GM23248 (cell line): ENCODE measurements around the gene MYOM1. TPM values are rescaled to one million over a fixed set of nuclear protein-coding genes. Genes with fewer than 3 reads are reported as not detected.

Source experiments
- DNase-seq: peaks from one replicate; pipeline ENCODE4 v3.0.0-alpha.2; 2015
- H2AFZ ChIP-seq: fragments of 200-600 bp; sonication (generic); 2 replicates; pipeline ENCODE4 v1.6.1; 2016; ENCODE audit warnings: antibody characterized with exemption
- H3F3A ChIP-seq: fragments of 200-600 bp; sonication (generic); 2 replicates; pipeline ENCODE4 v1.6.1; 2016; ENCODE audit warnings: mild to moderate bottlenecking, antibody characterized with exemption, mixed run types; ENCODE audit not compliant: insufficient read depth
- H3K27ac ChIP-seq: fragments of 200-600 bp; sonication (generic); 2 replicates; pipeline ENCODE4 v1.5.1; 2016; ENCODE audit warnings: mild to moderate bottlenecking
- H3K27me3 ChIP-seq: fragments of 200-600 bp; sonication (generic); replicated peaks from 2 replicates; pipeline ENCODE4 v1.6.1; 2016; ENCODE audit warnings: mild to moderate bottlenecking; ENCODE audit not compliant: insufficient read depth
- H3K36me3 ChIP-seq: fragments of 200-600 bp; sonication (generic); 2 replicates; pipeline ENCODE4 v1.6.1; 2016; ENCODE audit warnings: low read depth, mild to moderate bottlenecking
- H3K4me1 ChIP-seq: fragments of 200-600 bp; sonication (generic); 2 replicates; pipeline ENCODE4 v1.6.1; 2016; ENCODE audit warnings: mild to moderate bottlenecking; ENCODE audit not compliant: insufficient read depth
- H3K4me2 ChIP-seq: fragments of 200-600 bp; sonication (generic); one replicate; pipeline ENCODE4 v1.6.1; 2016; ENCODE audit warnings: mild to moderate bottlenecking; ENCODE audit not compliant: unreplicated experiment
- H3K4me3 ChIP-seq: fragments of 200-600 bp; sonication (generic); 2 replicates; pipeline ENCODE4 v1.5.1; 2016; ENCODE audit warnings: mild to moderate bottlenecking
- H3K79me2 ChIP-seq: fragments of 200-600 bp; sonication (generic); 2 replicates; pipeline ENCODE4 v1.6.1; 2016; ENCODE audit warnings: mild to moderate bottlenecking; ENCODE audit not compliant: insufficient read depth
- H3K9ac ChIP-seq: fragments of 200-600 bp; sonication (generic); 2 replicates; pipeline ENCODE4 v1.6.1; 2016; ENCODE audit warnings: mild to moderate bottlenecking
- H3K9me2 ChIP-seq: fragments of 200-600 bp; sonication (generic); 2 replicates; pipeline ENCODE4 v1.6.1; 2016; ENCODE audit warnings: mixed run types, mild to moderate bottlenecking, moderate library complexity; ENCODE audit not compliant: insufficient read depth
- H3K9me3 ChIP-seq: fragments of 200-600 bp; sonication (generic); one replicate; pipeline ENCODE4 v1.6.1; 2017; ENCODE audit warnings: low read depth
- H4K20me1 ChIP-seq: fragments of 200-600 bp; sonication (generic); 2 replicates; pipeline ENCODE4 v1.6.0; 2016; ENCODE audit not compliant: insufficient read depth
- EZH2 ChIP-seq: fragments of 200-600 bp; sonication (generic); IDR thresholded peaks from 2 replicates; pipeline ENCODE4 v1.6.1; 2018; ENCODE audit warnings: antibody characterized with exemption, mild to moderate bottlenecking; ENCODE audit not compliant: insufficient read depth, poor library complexity, severe bottlenecking
- EZH2phosphoT487 ChIP-seq: fragments of 200-600 bp; sonication (generic); IDR thresholded peaks from 2 replicates; pipeline ENCODE4 v1.6.1; 2018; ENCODE audit warnings: antibody characterized with exemption, moderate library complexity, mild to moderate bottlenecking, low read depth; ENCODE audit not compliant: insufficient read depth
- WGBS, 2 experiments: methylation state at CpG; one replicate each; pipeline ENCODE4 v1.1.6; 2015 to 2017; ENCODE audit warnings: low lambda C conversion rate in 2 of 2, low coverage in 1 of 2; ENCODE audit errors: missing lambda C conversion rate in 2 of 2; 5-methylcytosine and 5-hydroxymethylcytosine counted together
- in situ Hi-C: fragments of 300-500 bp; cut with MboI; formaldehyde crosslinking; loops from 2 replicates; pipeline ENCODE4 v1.15.0; 2020
- polyA plus RNA-seq: library from polyadenylated mRNA; unstranded; fragments of >200 nt; fragmentation: Nextera tagmentation; extraction: Ambion mirVana; gene quantifications from 2 replicates; pipeline ENCODE4 v1.2.1, GENCODE V29; 2016
- total RNA-seq: library from RNA; depleted of rRNA; stranded (reverse); fragments of >200 nt; shearing (Covaris generic); gene quantifications from 2 replicates; pipeline ENCODE4 v1.2.3, GENCODE V29; 2014

MYOM1 gene
- total and polyA plus RNA-seq, 2 experiments from 2014 or later = 0.64 to 0.65 TPM

DNA sequence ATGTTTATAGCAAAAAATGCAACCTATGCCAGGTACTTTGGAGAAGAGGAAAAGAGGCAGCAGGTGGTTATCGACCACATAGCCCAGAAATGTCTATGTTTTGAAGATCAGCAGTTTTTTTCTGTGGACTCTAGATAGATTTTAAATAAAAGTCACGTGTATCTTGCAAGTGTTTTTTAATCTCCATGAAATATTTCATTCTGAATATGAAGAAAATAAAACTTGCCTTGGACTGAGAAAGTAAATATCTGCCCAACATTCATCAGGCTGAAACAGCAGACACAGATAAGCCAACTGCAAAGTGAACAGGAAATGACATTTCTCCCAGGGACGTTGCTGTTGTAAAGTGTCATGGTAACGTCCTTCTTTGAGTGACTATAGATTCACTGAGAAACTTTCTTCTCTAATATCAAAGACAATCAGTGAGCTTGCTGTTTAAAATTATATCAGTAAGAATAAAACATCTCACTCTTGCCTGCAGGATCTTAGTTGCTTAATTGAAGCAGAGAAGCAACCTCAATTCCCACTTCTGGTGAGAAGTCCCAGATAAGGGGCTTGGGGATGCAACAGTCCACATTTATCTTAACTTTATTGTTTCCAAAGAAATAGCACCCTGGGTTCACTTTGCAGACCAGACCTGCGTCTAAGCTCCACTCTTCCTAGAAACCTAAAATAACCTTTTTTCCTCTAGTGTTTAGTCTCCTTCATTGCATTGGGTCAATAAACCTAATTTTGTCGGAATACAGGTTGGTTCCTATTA, 6.3 kb downstream of the MYOM1 start:
- Histone ChIP-seq H3K4me1 (no peaks in the 10 kb centered on the region), H3K9me2 (no peaks in the 10 kb centered on the region), H2AFZ (no peak overlapping the region), H3K27me3 (no peaks in the 10 kb centered on the region), H3K9ac (no peak overlapping the region), H3K4me3 (no peak overlapping the region), H3K9me3 (no peaks in the 10 kb centered on the region), H3K4me2 (no peak overlapping the region), H4K20me1 (no peaks in the 10 kb centered on the region), H3F3A (no peaks in the 10 kb centered on the region), H3K79me2 (no peaks in the 10 kb centered on the region), H3K27ac (no peak overlapping the region), H3K36me3 (no peaks in the 10 kb centered on the region)
- TF ChIP-seq EZH2 = no peak
- no peak for TF ChIP-seq EZH2phosphoT487
- DNase-seq = no peak
- 58 to 59% methylated on average over 6 of the region's 6 CpGs for WGBS, 2 experiments
- in situ Hi-C loops = no loop called here

DNA sequence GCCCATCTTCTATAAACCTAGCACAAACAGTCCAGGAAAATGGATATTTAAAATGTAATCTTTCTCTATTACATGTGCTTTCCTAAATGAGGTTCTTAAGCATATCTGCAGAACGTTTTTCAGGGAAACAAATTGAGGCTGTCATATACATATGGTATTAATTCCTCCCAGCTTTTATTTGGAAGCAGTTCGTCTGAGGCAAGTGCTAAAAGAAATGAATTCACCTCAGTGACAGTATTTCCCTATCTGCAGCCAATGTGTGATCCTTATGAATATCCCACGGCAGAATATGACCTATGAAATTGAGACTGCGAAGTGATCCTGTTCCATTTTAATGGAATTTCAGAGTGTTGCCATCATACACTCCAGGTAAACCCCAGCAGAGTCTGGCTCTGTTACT, 7.1 kb downstream of the MYOM1 start:
- H3K9me2 ChIP-seq = no peaks in the 10 kb centered on the region
- no peak overlapping the region for H3K9ac ChIP-seq
- H3F3A ChIP-seq = no peaks in the 10 kb centered on the region
- DNase-seq = no peak
- no peak overlapping the region for H3K27ac ChIP-seq
- no peaks in the 10 kb centered on the region for H3K27me3 ChIP-seq
- H3K4me2 ChIP-seq = no peak overlapping the region
- no peak for TF ChIP-seq EZH2phosphoT487
- whole genome bisulfite sequencing, 2 experiments = 9 to 14% methylated on average over 4 of the region's 4 CpGs
- no peak overlapping the region for H3K4me3 ChIP-seq
- H2AFZ ChIP-seq = no peak overlapping the region
- H3K79me2 ChIP-seq = no peaks in the 10 kb centered on the region
- no peaks in the 10 kb centered on the region for H4K20me1 ChIP-seq
- H3K4me1 ChIP-seq = no peaks in the 10 kb centered on the region
- no peaks in the 10 kb centered on the region for H3K36me3 ChIP-seq
- in situ Hi-C loops = no loop called here
- H3K9me3 ChIP-seq = no peaks in the 10 kb centered on the region

DNA sequence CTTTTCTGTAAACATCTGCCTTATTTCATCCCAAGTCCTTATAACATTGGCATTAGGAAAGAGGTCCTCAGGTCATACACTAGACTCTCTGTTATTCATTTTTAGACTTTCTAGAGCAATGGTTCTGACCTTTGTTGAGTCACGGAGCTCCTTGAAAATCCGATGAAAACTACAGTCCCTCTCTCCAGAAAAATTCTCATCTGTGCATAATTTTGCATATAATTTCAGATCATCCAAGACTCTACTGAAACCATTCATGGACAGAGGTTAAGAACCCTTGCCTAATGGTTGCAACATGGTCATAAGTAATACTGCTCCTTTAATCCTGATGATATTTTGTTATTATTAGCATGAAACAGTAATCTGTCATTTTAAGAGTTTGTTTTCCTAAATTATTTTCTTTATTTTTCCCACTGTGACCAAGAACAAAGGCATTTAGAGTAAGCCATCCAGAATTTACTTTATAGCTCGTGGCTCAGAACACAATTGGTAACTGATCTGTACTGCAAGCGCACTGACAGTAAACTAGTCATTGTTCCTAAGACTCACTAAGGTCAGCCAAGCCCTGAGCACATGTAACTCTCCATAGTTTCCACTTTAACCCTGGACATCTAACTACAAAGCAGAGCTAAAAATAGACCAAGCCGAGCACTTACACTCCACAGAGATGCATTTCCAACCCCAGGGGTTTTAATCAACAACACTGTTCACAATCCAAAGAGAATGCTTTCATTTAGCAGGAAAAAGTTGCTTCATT, 8.4 kb downstream of the MYOM1 start:
- no peaks in the 10 kb centered on the region for H3K36me3 ChIP-seq
- H3K9ac ChIP-seq = no peak overlapping the region
- TF ChIP-seq EZH2 (no peak), EZH2phosphoT487 (no peak)
- H3K4me3 ChIP-seq = no peak overlapping the region
- H3K27ac ChIP-seq = no peak overlapping the region
- no peaks in the 10 kb centered on the region for H3K9me2 ChIP-seq
- no peaks in the 10 kb centered on the region for H3K79me2 ChIP-seq
- WGBS, 2 experiments = 76 to 79% methylated on average over 5 of the region's 5 CpGs
- no peaks in the 10 kb centered on the region for H3F3A ChIP-seq
- no peak for DNase-seq
- H2AFZ ChIP-seq = no peak overlapping the region
- no peaks in the 10 kb centered on the region for H3K27me3 ChIP-seq
- no peaks in the 10 kb centered on the region for H4K20me1 ChIP-seq
- H3K4me1 ChIP-seq = no peaks in the 10 kb centered on the region
- no peak overlapping the region for H3K4me2 ChIP-seq
- in situ Hi-C loops = no loop called here
- no peaks in the 10 kb centered on the region for H3K9me3 ChIP-seq

DNA sequence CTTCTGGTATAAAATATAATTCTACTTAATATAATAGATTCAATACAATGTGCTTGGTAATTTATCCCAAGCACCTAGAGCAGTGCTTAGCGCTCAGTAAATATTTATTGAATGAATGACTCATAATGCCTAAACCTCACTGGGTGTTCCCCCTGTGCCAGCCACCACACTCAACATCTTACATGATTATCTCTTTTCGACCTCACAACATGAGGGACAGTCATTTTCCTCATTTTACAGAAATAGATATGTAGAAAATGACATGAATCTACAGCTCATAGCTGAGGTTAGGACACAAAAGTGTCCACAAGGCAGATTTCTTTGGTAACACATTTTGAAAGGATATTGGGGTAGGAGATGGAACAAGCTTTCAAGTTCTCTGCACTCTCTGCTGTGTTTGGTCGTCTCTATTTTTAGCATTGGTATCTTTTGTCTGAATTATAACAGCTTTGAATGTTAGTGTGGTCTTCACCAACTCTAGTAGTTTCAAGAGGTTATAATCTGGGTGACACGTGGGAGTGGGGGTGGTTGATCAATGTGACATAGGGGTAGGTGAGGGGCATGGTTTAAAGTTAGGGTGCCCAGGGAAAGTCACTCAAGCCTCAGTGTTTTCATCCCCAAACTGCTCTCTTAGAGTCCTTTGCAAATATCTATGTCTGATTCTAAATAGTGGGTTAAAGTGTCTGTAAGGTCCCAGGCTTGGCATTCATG, 9.8 kb downstream of the MYOM1 start:
- whole genome bisulfite sequencing, 2 experiments = 76 to 81% methylated on average over 4 of the region's 4 CpGs
- in situ Hi-C loops = no loop called here

More for the DNA sequence above, 9.8 kb downstream of the MYOM1 start:
- H3K9ac ChIP-seq = no peak overlapping the region
- no peak overlapping the region for H3K4me3 ChIP-seq
- no peaks in the 10 kb centered on the region for H3F3A ChIP-seq
- no peak overlapping the region for H3K27ac ChIP-seq
- no peak for DNase-seq
- no peaks in the 10 kb centered on the region for H3K9me3 ChIP-seq
- no peak overlapping the region for H2AFZ ChIP-seq
- no peaks in the 10 kb centered on the region for H3K4me1 ChIP-seq
- no peak overlapping the region for H3K4me2 ChIP-seq
- H4K20me1 ChIP-seq = no peaks in the 10 kb centered on the region
- no peaks in the 10 kb centered on the region for H3K27me3 ChIP-seq
- no peak for TF ChIP-seq EZH2
- TF ChIP-seq EZH2phosphoT487 = no peak
- no peaks in the 10 kb centered on the region for H3K79me2 ChIP-seq
- H3K36me3 ChIP-seq = no peaks in the 10 kb centered on the region
- no peaks in the 10 kb centered on the region for H3K9me2 ChIP-seq
